ENCODE results near the gene CETN3. TPM values are rescaled to one million over a fixed set of nuclear protein-coding genes. Genes with fewer than 3 reads are reported as not detected.

Gene CETN3
- total RNA-seq, 1 experiment from 2014 or later, result 42.8 TPM

GRCh38 chr5:90390326-90390725 lies 19.2 kb downstream of the CETN3 start:
- ChIA-PET RAD21 (ENCODE audit: low non-redundant PET in 1 of 2, low total read pairs in 2 of 2, uncharacterized antibody in 2 of 2, unreplicated experiment in 2 of 2) (interaction anchor here in 1 of 2 experiments (0.7 kb wide), 1 partner anchor 19 kb away, joined by 5 read pairs; the partner anchor contains the start of gene CETN3), CTCF (interaction anchor here (0.6 kb wide), 1 partner anchor 588 kb away, joined by 4 read pairs; no protein-coding TSS in a partner anchor), POLR2A (interaction anchor here (1.0 to 2.2 kb wide), 2 partner anchors 18 to 19 kb away, joined by 4 to 9 read pairs; partner anchors contain the start of gene CETN3)
- peaks cover 14 to 20% of the 10 kb centered on the region in 2 experiments for H3K4me1 ChIP-seq (ENCODE audit: control insufficient read depth in 1 of 2, insufficient read depth in 2 of 2, low read length in 2 of 2)
- H3K9me2 ChIP-seq (ENCODE audit: insufficient read depth), result no peaks in the 10 kb centered on the region
- DNase-seq (ENCODE audit: low read depth, low spot score) (no peak), ATAC-seq (no peak)
- no TSS peak for BruUV-seq (replicated peaks)
- intact Hi-C loops (cut with micrococcal nuclease), result no loop called here
- H3K79me2 ChIP-seq (ENCODE audit: insufficient read depth, low read length), result no peaks in the 10 kb centered on the region
- no peaks in the 10 kb centered on the region for H4K20me1 ChIP-seq (ENCODE audit: insufficient read depth)
- no peak overlapping the region for H3K9ac ChIP-seq (ENCODE audit: low read length)
- no peaks in the 10 kb centered on the region for H3K9me3 ChIP-seq (ENCODE audit: control insufficient read depth in 1 of 2, insufficient read depth in 1 of 2, low read depth in 1 of 2, low read length in 2 of 2)
- H3K27ac ChIP-seq (ENCODE audit: low read depth, low read length), result no peak overlapping the region
- H3K4me2 ChIP-seq (ENCODE audit: low read length), result no peak overlapping the region
- H3K27me3 ChIP-seq (ENCODE audit: insufficient read depth, low read length), result no peaks in the 10 kb centered on the region
- peaks cover 2 to 3% of the 10 kb centered on the region in 2 experiments; a peak in 2 of 4 replicates for H3K36me3 ChIP-seq (ENCODE audit: control insufficient read depth in 1 of 2, insufficient read depth in 2 of 2, low read length in 2 of 2)
- H2AFZ ChIP-seq (ENCODE audit: low read depth, low read length, poor library complexity, severe bottlenecking), result no peak overlapping the region
- TF ChIP-seq POLR2A (IDR thresholded peaks at IDR 0.05; ENCODE audit: borderline replicate concordance, extremely low read depth, insufficient read depth, insufficient read length) (no peak), SIN3A (IDR thresholded peaks at IDR 0.05; ENCODE audit: low read depth) (no peak), EZH2phosphoT487 (IDR thresholded peaks at IDR 0.05; ENCODE audit: borderline replicate concordance) (no peak), JUND (IDR thresholded peaks at IDR 0.05) (no peak), RAD21 (IDR thresholded peaks at IDR 0.05; ENCODE audit: low read depth) (no peak), CBX3 (IDR thresholded peaks at IDR 0.05; ENCODE audit: low read depth) (no peak), CEBPB (IDR thresholded peaks at IDR 0.05; ENCODE audit: low read depth) (no peak)
- TF ChIP-seq, protein P1, sequence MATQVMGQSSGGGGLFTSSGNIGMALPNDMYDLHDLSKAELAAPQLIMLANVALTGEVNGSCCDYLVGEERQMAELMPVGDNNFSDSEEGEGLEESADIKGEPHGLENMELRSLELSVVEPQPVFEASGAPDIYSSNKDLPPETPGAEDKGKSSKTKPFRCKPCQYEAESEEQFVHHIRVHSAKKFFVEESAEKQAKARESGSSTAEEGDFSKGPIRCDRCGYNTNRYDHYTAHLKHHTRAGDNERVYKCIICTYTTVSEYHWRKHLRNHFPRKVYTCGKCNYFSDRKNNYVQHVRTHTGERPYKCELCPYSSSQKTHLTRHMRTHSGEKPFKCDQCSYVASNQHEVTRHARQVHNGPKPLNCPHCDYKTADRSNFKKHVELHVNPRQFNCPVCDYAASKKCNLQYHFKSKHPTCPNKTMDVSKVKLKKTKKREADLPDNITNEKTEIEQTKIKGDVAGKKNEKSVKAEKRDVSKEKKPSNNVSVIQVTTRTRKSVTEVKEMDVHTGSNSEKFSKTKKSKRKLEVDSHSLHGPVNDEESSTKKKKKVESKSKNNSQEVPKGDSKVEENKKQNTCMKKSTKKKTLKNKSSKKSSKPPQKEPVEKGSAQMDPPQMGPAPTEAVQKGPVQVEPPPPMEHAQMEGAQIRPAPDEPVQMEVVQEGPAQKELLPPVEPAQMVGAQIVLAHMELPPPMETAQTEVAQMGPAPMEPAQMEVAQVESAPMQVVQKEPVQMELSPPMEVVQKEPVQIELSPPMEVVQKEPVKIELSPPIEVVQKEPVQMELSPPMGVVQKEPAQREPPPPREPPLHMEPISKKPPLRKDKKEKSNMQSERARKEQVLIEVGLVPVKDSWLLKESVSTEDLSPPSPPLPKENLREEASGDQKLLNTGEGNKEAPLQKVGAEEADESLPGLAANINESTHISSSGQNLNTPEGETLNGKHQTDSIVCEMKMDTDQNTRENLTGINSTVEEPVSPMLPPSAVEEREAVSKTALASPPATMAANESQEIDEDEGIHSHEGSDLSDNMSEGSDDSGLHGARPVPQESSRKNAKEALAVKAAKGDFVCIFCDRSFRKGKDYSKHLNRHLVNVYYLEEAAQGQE (IDR thresholded peaks at IDR 0.05; ENCODE audit: low read depth), result no peak
- no peak overlapping the region for H3K4me3 ChIP-seq (replicated peaks in 1 of 2; ENCODE audit: low read depth in 1 of 2, low read length in 2 of 2)
